Measurements from ENCODE around the gene RUFY4. TPM values are rescaled to one million over a fixed set of nuclear protein-coding genes. Genes with fewer than 3 reads are reported as not detected.

RUFY4 gene
- total RNA-seq, 1 experiment from 2014 or later: 1.3 TPM

DNA sequence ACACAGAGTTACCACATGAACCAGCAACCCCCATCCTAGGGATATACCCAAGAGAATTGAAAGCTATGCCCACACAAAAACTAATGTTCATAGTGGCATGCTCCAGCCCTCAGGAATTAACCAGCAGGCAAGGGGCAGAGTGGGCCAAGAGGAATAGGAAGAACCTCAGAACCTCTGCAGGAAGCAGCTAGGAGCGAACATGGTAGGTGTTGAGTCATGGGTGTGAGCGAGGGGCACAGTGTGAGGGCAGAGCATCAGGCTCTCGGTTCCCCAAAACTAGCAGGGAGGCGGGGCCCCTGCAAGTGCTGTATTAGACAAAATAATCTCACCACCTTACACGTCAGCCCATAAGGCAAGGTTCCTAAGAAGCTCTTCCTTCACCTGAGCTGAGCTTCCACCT lies 5.6 kb upstream of the RUFY4 start:
- H3K4me3 ChIP-seq (ENCODE audit: low read depth, low read length, poor library complexity, severe bottlenecking): no peak overlapping the region
- H3K4me1 ChIP-seq (ENCODE audit: insufficient read depth, low read length, poor library complexity, severe bottlenecking): no peaks in the 10 kb centered on the region
- CTCF ChIA-PET: no interaction called here
- no peak for DNase-seq (ENCODE audit: low spot score)
- no TSS peak for BruUV-seq (replicated peaks)
- no peaks in the 10 kb centered on the region for H3K9me3 ChIP-seq (ENCODE audit: low read depth, low read length, poor library complexity, severe bottlenecking)
- H3K27me3 ChIP-seq (replicated peaks; ENCODE audit: insufficient read depth, low read depth, low read length, poor library complexity): peaks cover 1% of the 10 kb centered on the region
- H3K36me3 ChIP-seq (ENCODE audit: insufficient read depth, low read length, poor library complexity, severe bottlenecking): no peaks in the 10 kb centered on the region
- no peak overlapping the region for H3K27ac ChIP-seq (ENCODE audit: low read depth, low read length, poor library complexity, severe bottlenecking)
- TF ChIP-seq CTCF (conservative IDR thresholded peaks at IDR 0.05; ENCODE audit: low read depth, low read length) (no peak), EZH2 (IDR thresholded peaks at IDR 0.05; ENCODE audit: borderline replicate concordance, low read depth, low read length, poor library complexity, severe bottlenecking) (no peak)
- POLR2A ChIA-PET (ENCODE audit: low non-redundant PET): no interaction called here
- intact Hi-C loops (cut with micrococcal nuclease; ENCODE audit: unreplicated experiment): no loop called here

- no TSS peak for BruUV-seq (replicated peaks)
Measured at GRCh38 chr2:218063896-218064295, 5.2 kb upstream of the RUFY4 start.

GRCh38 chr2:218065239-218066006 lies 3.6 kb upstream of the RUFY4 start:
- no peaks in the 10 kb centered on the region for H3K9me3 ChIP-seq (ENCODE audit: low read depth, low read length, poor library complexity, severe bottlenecking)
- H3K27me3 ChIP-seq (replicated peaks; ENCODE audit: insufficient read depth, low read depth, low read length, poor library complexity): no peaks in the 10 kb centered on the region
- CTCF ChIA-PET: interaction anchor here (1.2 kb wide), 1 partner anchor 280 kb away, joined by 3 read pairs; no protein-coding TSS in a partner anchor
- no TSS peak for BruUV-seq (replicated peaks)
- H3K27ac ChIP-seq (ENCODE audit: low read depth, low read length, poor library complexity, severe bottlenecking): no peak overlapping the region
- POLR2A ChIA-PET (ENCODE audit: low non-redundant PET): no interaction called here
- intact Hi-C loops (cut with micrococcal nuclease; ENCODE audit: unreplicated experiment): no loop called here
- TF ChIP-seq EZH2 (IDR thresholded peaks at IDR 0.05; ENCODE audit: borderline replicate concordance, low read depth, low read length, poor library complexity, severe bottlenecking): no peak
- no peak for TF ChIP-seq CTCF (conservative IDR thresholded peaks at IDR 0.05; ENCODE audit: low read depth, low read length)
- no peaks in the 10 kb centered on the region for H3K4me1 ChIP-seq (ENCODE audit: insufficient read depth, low read length, poor library complexity, severe bottlenecking)
- no peak overlapping the region for H3K4me3 ChIP-seq (ENCODE audit: low read depth, low read length, poor library complexity, severe bottlenecking)
- H3K36me3 ChIP-seq (ENCODE audit: insufficient read depth, low read length, poor library complexity, severe bottlenecking): no peaks in the 10 kb centered on the region
- no peak for DNase-seq (ENCODE audit: low spot score)

More at GRCh38 chr2:218063896-218064295, 5.2 kb upstream of the RUFY4 start:
- no peaks in the 10 kb centered on the region for H3K27me3 ChIP-seq (replicated peaks; ENCODE audit: insufficient read depth, low read depth, low read length, poor library complexity)
- no peak for TF ChIP-seq EZH2 (IDR thresholded peaks at IDR 0.05; ENCODE audit: borderline replicate concordance, low read depth, low read length, poor library complexity, severe bottlenecking)
- no peaks in the 10 kb centered on the region for H3K36me3 ChIP-seq (ENCODE audit: insufficient read depth, low read length, poor library complexity, severe bottlenecking)
- H3K9me3 ChIP-seq (ENCODE audit: low read depth, low read length, poor library complexity, severe bottlenecking): no peaks in the 10 kb centered on the region
- no peak overlapping the region for H3K4me3 ChIP-seq (ENCODE audit: low read depth, low read length, poor library complexity, severe bottlenecking)
- DNase-seq (ENCODE audit: low spot score): no peak
- ChIA-PET POLR2A (ENCODE audit: low non-redundant PET) (no interaction called here), CTCF (no interaction called here)
- intact Hi-C loops (cut with micrococcal nuclease; ENCODE audit: unreplicated experiment): no loop called here
- no peak overlapping the region for H3K27ac ChIP-seq (ENCODE audit: low read depth, low read length, poor library complexity, severe bottlenecking)
- H3K4me1 ChIP-seq (ENCODE audit: insufficient read depth, low read length, poor library complexity, severe bottlenecking): no peaks in the 10 kb centered on the region
